CD4-positive, alpha-beta T cell (primary cell): Measurements from ENCODE around the gene APLN. TPM values are rescaled to one million over a fixed set of nuclear protein-coding genes. Genes with fewer than 3 reads are reported as not detected.

Experiments used
- ATAC-seq: fragments of 200-7000 bp; cut with Tn5 transposase; one replicate; pipeline ENCODE4 v1.10.0; 2022; ENCODE audit warnings: mild to moderate bottlenecking; ENCODE audit not compliant: poor library complexity
- CTCF ChIA-PET: fragments of 350-600 bp; sonication (Branson Sonifier 250); formaldehyde crosslinking; loops from one replicate; lab custom pipeline; 2021; ENCODE audit warnings: antibody characterized with exemption, inconsistent platforms; lab: Charles Lee
- POLR2A ChIA-PET: fragments of 350-600 bp; sonication (Branson Sonifier 250); formaldehyde crosslinking; loops from one replicate; lab custom pipeline; 2021; ENCODE audit warnings: antibody characterized with exemption, inconsistent platforms; lab: Charles Lee
- DNase-seq, 14 experiments: peaks; one replicate each; pipeline ENCODE4 v3.0.0-alpha.2; 2013 to 2020; ENCODE audit warnings: mixed read lengths in 2 of 14
- H3K27ac ChIP-seq, 2 donors: one replicate each; pipeline versions ENCODE4 v1.5.1 to v1.7.0; 2013; ENCODE audit warnings: low read length in 2 of 2, low read depth in 1 of 2, mild to moderate bottlenecking in 1 of 2
- H3K27me3 ChIP-seq, 2 experiments: 1 replicate in 1 of 2; 2 replicates in 1 of 2; pipeline versions ENCODE4 v1.6.1 to v1.7.0; 2013; ENCODE audit warnings: low read length in 2 of 2, control low read depth in 1 of 2, mild to moderate bottlenecking in 1 of 2, moderate library complexity in 1 of 2; ENCODE audit not compliant: insufficient read depth in 2 of 2, control insufficient read depth in 1 of 2
- H3K36me3 ChIP-seq: one replicate; pipeline ENCODE4 v1.6.1; 2013; ENCODE audit warnings: low read length, control low read depth; ENCODE audit not compliant: insufficient read depth
- H3K4me1 ChIP-seq: one replicate; pipeline ENCODE4 v1.6.1; 2013; ENCODE audit warnings: low read length, control low read depth; ENCODE audit not compliant: insufficient read depth
- H3K4me3 ChIP-seq: one replicate; pipeline ENCODE4 v1.5.1; 2013; ENCODE audit warnings: mild to moderate bottlenecking, low read length, moderate library complexity
- H3K9me3 ChIP-seq, 2 experiments: 1 replicate in 1 of 2; 2 replicates in 1 of 2; pipeline versions ENCODE4 v1.6.1 to v1.7.0; 2013; ENCODE audit warnings: low read length in 2 of 2, mild to moderate bottlenecking in 2 of 2, control low read depth in 1 of 2, moderate library complexity in 1 of 2; ENCODE audit not compliant: control insufficient read depth in 1 of 2, insufficient read depth in 1 of 2
- H3K27ac Mint-ChIP-seq: one replicate; pipeline ENCODE4 v1.8.0; 2020; ENCODE audit warnings: mixed read lengths
- H3K27me3 Mint-ChIP-seq: one replicate; pipeline ENCODE4 v1.8.0; 2021; ENCODE audit warnings: mixed read lengths
- H3K36me3 Mint-ChIP-seq: one replicate; pipeline ENCODE4 v1.8.0; 2021; ENCODE audit warnings: low read depth, mixed read lengths
- H3K4me1 Mint-ChIP-seq: one replicate; pipeline ENCODE4 v1.8.0; 2021; ENCODE audit warnings: low read depth, mixed read lengths
- H3K4me3 Mint-ChIP-seq: one replicate; pipeline ENCODE4 v1.8.0; 2020; ENCODE audit warnings: mild to moderate bottlenecking, mixed read lengths
- H3K9me3 Mint-ChIP-seq: one replicate; pipeline ENCODE4 v1.8.0; 2020; ENCODE audit warnings: mixed read lengths
- CTCF ChIP-seq: fragments of 200-600 bp; IDR thresholded peaks from one replicate; pipeline ENCODE4 v1.8.0; 2022; ENCODE audit warnings: antibody characterized with exemption, mild to moderate bottlenecking
- intact Hi-C, 2 experiments: fragments of 100-400 bp; cut with DNase I in 1 of 2; cut with micrococcal nuclease in 1 of 2; formaldehyde crosslinking; loops; one replicate each; pipeline versions ENCODE4 v1.15.1 to v1.9.0; 2023 to 2025; cut with DNase I, micrococcal nuclease
- total RNA-seq, 174 experiments: library from RNA in 2 of 174; stranded (reverse) in 2 of 174; gene quantifications; one replicate each; pipeline ENCODE4 v1.2.3 and lab custom pipeline; 2021 to 2026

Gene APLN
- total RNA-seq, 2 experiments from 2014 or later, result not detected

GRCh38 chrX:129642641-129643040 lies 12.1 kb downstream of the APLN start:
- Histone ChIP-seq H3K36me3 (no peaks in the 10 kb centered on the region), H3K4me1 (peaks cover 3% of the 10 kb centered on the region), H3K27me3 (peaks cover 0 to 3% of the 10 kb centered on the region in 2 experiments), H3K27ac (no peak overlapping the region), H3K4me3 (no peak overlapping the region), H3K9me3 (peaks cover 0 to 7% of the 10 kb centered on the region in 2 experiments)
- no peaks in the 10 kb centered on the region for H3K36me3 Mint-ChIP-seq
- H3K4me3 Mint-ChIP-seq, result no peak overlapping the region
- H3K9me3 Mint-ChIP-seq, result no peaks in the 10 kb centered on the region
- no peak overlapping the region for H3K27ac Mint-ChIP-seq
- POLR2A ChIA-PET, result no interaction called here
- CTCF ChIA-PET, result no interaction called here
- no peaks in the 10 kb centered on the region for H3K27me3 Mint-ChIP-seq
- TF ChIP-seq CTCF, result no peak
- DNase-seq, result no peak
- intact Hi-C loops, result no loop called here
- H3K4me1 Mint-ChIP-seq, result peaks cover 2% of the 10 kb centered on the region
- no peak for ATAC-seq

GRCh38 chrX:129641941-129642340 lies 12.8 kb downstream of the APLN start:
- Mint-ChIP-seq H3K4me1 (peaks cover 6% of the 10 kb centered on the region), H3K36me3 (no peaks in the 10 kb centered on the region), H3K27me3 (no peaks in the 10 kb centered on the region), H3K9me3 (no peaks in the 10 kb centered on the region), H3K4me3 (no peak overlapping the region), H3K27ac (no peak overlapping the region)
- CTCF ChIA-PET, result no interaction called here
- H3K4me3 ChIP-seq, result no peak overlapping the region
- intact Hi-C loops, result no loop called here
- no peak overlapping the region for H3K27ac ChIP-seq
- peaks cover 0 to 3% of the 10 kb centered on the region in 2 experiments for H3K27me3 ChIP-seq
- POLR2A ChIA-PET, result no interaction called here
- no peaks in the 10 kb centered on the region for H3K36me3 ChIP-seq
- peaks cover 0 to 7% of the 10 kb centered on the region in 2 experiments for H3K9me3 ChIP-seq
- ATAC-seq, result no peak
- peaks cover 7% of the 10 kb centered on the region for H3K4me1 ChIP-seq
- no peak for DNase-seq
- TF ChIP-seq CTCF, result no peak

GRCh38 chrX:129641469-129641868 lies 13.3 kb downstream of the APLN start:
- DNase-seq (no peak), ATAC-seq (no peak)
- Mint-ChIP-seq H3K4me1 (peaks cover 6% of the 10 kb centered on the region), H3K27ac (no peak overlapping the region), H3K27me3 (no peaks in the 10 kb centered on the region), H3K36me3 (no peaks in the 10 kb centered on the region), H3K4me3 (no peak overlapping the region), H3K9me3 (no peaks in the 10 kb centered on the region)
- Histone ChIP-seq H3K9me3 (peaks cover 0 to 7% of the 10 kb centered on the region in 2 experiments), H3K27me3 (peaks cover 0 to 1% of the 10 kb centered on the region in 2 experiments), H3K4me1 (peaks cover 7% of the 10 kb centered on the region), H3K4me3 (no peak overlapping the region), H3K27ac (no peak overlapping the region), H3K36me3 (no peaks in the 10 kb centered on the region)
- ChIA-PET CTCF (no interaction called here), POLR2A (no interaction called here)
- no peak for TF ChIP-seq CTCF
- intact Hi-C loops, result no loop called here
